SW 1271 (cell line): ENCODE results near the gene NUP37.
"Not testable (repeated sequence)": the region's sequence is repeated elsewhere in the genome, so short reads cannot be mapped to it uniquely, and the experiment has no call there.

ENCODE experiments used
- DNase-seq, 2 experiments: peaks; one replicate each; lab custom pipeline; 2025; lab: John Stamatoyannopoulos, UW

NUP37 gene

GRCh38 chr12:102119674-102120563 lies at the start of gene NUP37, which contains the start of gene PARPBP:
NUP37 (minus strand) TSS chr12:102120114; CDS start chr12:102118518, 1,596 bp downstream.
PARPBP (plus strand) TSS chr12:102120183; CDS start chr12:102123889, 3,706 bp downstream.
- DNase-seq = peak; percentile 84 to 94

GRCh38 chr12:102167821-102168604 lies 48.1 kb upstream of the NUP37 start:
- DNase-seq = no peak

GRCh38 chr12:102163383-102163782 lies 43.5 kb upstream of the NUP37 start:
- DNase-seq = no peak

- not testable (repeated sequence) for DNase-seq
These were observed 35.3 kb upstream of the NUP37 start for GRCh38 chr12:102155206-102155605.

GRCh38 chr12:102147062-102147587 lies 27.2 kb upstream of the NUP37 start:
- not testable (repeated sequence) for DNase-seq

GRCh38 chr12:102144221-102144620 lies 24.3 kb upstream of the NUP37 start:
- no peak for DNase-seq

- not testable (repeated sequence) for DNase-seq
These were observed 23.0 kb upstream of the NUP37 start for GRCh38 chr12:102142866-102143373.

- DNase-seq = not testable (repeated sequence)
These were observed 17.7 kb upstream of the NUP37 start for GRCh38 chr12:102137619-102138018.

- not testable (repeated sequence) for DNase-seq
These were observed 11.5 kb upstream of the NUP37 start for GRCh38 chr12:102131442-102131841.

GRCh38 chr12:102130720-102131119 lies 10.8 kb upstream of the NUP37 start:
- DNase-seq = not testable (repeated sequence)

GRCh38 chr12:102121328-102121727 lies 1.4 kb upstream of the NUP37 start:
- not testable (repeated sequence) for DNase-seq

GRCh38 chr12:102120886-102121285 lies 972 bp upstream of the NUP37 start:
- peak in 1 of 2 experiments; percentile 25 for DNase-seq

GRCh38 chr12:102120564-102120873 lies 605 bp upstream of the NUP37 start:
- DNase-seq = peak in 1 of 2 experiments; percentile 51

- DNase-seq = no peak
These were observed 1.0 kb downstream of the NUP37 start for GRCh38 chr12:102118874-102119273.

GRCh38 chr12:102116392-102116791 lies 3.5 kb downstream of the NUP37 start:
- DNase-seq = no peak

- DNase-seq = no peak
These were observed 5.7 kb downstream of the NUP37 start for GRCh38 chr12:102114212-102114611.

- no peak for DNase-seq
These were observed 9.1 kb downstream of the NUP37 start for GRCh38 chr12:102110782-102111181.

- DNase-seq = no peak
These were observed 11.9 kb downstream of the NUP37 start for GRCh38 chr12:102107970-102108369.

GRCh38 chr12:102106905-102107304 lies 13.0 kb downstream of the NUP37 start:
- DNase-seq = no peak

GRCh38 chr12:102096855-102097254 lies 23.1 kb downstream of the NUP37 start:
- no peak for DNase-seq

GRCh38 chr12:102095677-102096263 lies 24.1 kb downstream of the NUP37 start:
- DNase-seq = peak in 1 of 2 experiments; percentile 48

- no peak for DNase-seq
These were observed 26.6 kb downstream of the NUP37 start for GRCh38 chr12:102093319-102093718.
